Astrocyte of the cerebellum (primary cell): Measurements from ENCODE around the gene LRSAM1.

Experiments used
- DNase-seq: peaks from one replicate; pipeline ENCODE4 v3.0.0-alpha.2; 2011; ENCODE audit warnings: low read depth
- H3K4me3 ChIP-seq: 2 replicates; pipeline ENCODE4 v1.5.1; 2011; ENCODE audit warnings: mild to moderate bottlenecking, low read depth, low read length, moderate library complexity
- in situ Hi-C: cut with HindIII; loops from 2 replicates; pipeline ENCODE4 v1.10.0; 2017; ENCODE audit warnings: low sequenced_read_pairs
- TF ChIP-seq, protein P1 (sequence below): IDR thresholded peaks from 2 replicates; pipeline ENCODE4 v1.5.1; 2012; ENCODE audit warnings: low read length, low read depth, moderate library complexity, mild to moderate bottlenecking; ENCODE audit errors: missing control alignments

LRSAM1 gene

DNA sequence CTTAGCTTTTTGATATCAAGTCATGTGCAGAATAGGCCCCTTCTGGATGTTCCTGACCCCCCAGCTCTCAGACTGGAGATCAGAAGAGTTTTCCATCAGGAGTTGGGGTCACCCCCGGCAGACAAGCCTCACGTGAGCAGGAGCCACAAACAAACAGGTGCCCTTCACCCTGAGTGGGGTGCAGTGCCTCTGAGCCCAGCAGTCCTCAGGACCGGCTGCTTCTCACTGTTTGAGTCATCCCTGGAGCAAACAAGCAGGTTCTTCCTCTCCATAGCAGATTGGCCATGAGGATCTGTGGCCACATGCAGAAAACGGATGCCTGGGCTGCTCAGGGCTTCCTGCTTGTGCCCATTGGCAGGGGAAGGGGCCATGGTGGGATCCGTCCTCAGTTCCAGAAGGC, 47.0 kb downstream of the LRSAM1 start:
- DNase-seq, result no peak
- no peak overlapping the region for H3K4me3 ChIP-seq
- TF ChIP-seq, protein P1, sequence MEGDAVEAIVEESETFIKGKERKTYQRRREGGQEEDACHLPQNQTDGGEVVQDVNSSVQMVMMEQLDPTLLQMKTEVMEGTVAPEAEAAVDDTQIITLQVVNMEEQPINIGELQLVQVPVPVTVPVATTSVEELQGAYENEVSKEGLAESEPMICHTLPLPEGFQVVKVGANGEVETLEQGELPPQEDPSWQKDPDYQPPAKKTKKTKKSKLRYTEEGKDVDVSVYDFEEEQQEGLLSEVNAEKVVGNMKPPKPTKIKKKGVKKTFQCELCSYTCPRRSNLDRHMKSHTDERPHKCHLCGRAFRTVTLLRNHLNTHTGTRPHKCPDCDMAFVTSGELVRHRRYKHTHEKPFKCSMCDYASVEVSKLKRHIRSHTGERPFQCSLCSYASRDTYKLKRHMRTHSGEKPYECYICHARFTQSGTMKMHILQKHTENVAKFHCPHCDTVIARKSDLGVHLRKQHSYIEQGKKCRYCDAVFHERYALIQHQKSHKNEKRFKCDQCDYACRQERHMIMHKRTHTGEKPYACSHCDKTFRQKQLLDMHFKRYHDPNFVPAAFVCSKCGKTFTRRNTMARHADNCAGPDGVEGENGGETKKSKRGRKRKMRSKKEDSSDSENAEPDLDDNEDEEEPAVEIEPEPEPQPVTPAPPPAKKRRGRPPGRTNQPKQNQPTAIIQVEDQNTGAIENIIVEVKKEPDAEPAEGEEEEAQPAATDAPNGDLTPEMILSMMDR, result no peak
- in situ Hi-C loops, result no loop called here

DNA sequence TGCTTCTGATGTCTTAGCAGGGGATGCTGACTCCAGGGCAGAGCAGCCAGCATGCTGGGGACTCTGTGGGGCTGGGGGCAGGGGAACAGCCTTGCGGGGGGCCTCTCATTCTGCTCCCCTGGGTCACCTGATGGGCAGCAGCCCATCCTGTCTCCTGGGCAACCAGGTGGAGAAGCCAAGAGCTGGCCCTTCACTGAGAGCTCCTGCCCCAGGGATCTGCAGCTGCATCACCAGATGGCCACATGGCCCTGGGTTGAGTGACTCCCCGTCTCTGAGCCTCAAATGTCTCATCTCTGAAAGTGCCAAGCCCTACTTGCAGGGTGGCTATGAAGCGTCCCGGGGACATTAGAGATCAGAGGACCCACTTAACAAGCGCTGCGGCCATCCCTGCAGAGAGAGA, 49.1 kb downstream of the LRSAM1 start:
- no peak for DNase-seq
- no peak overlapping the region for H3K4me3 ChIP-seq
- in situ Hi-C loops, result no loop called here
- TF ChIP-seq, protein P1, result no peak

DNA sequence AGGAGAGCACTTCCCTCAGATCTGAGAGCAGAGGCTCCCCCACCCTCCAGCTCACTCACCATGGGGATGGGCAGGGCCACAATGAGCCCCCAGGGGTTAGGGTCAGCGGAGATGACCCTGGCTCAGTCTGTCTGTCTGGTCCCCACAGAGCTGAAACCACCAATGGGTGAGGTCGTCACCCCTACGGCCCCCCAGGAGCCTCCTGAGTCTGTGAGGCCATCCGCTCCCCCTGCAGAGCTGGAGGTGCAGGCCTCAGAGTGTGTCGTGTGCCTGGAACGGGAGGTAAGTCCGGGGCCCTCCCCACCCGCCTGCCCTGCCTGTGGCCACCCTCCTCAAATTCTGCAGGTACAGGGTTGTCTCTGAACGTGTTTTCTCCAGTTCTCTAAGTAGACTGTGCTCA, 49.6 kb downstream of the LRSAM1 start:
- in situ Hi-C loops, result no loop called here
- no peak for DNase-seq
- TF ChIP-seq, protein P1, result no peak
- no peak overlapping the region for H3K4me3 ChIP-seq

DNA sequence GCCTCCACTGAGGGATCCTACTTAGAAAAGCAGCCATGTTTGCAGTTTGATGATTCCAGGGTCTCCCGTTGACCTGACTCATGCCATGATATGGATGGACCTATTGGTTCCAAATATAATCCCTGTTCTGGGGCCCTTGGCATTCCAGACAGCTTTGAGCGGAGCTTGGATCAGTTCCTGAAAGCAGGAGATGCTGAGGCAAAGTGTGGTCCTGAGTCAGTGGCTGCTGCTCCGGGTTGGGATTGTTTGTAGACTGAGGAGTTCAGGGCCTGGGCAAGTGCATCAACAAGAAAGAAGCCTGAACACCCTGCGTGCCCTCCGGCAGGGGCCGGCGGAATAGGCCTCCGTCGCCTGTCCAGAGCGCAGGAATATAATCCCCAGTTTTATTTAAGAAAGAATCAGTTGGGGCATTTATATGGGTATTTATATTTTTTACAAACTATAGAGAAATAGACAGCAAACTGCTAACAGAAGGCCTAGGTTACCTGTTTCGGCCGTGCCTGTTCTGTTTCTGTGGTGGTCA, 50.6 kb downstream of the LRSAM1 start:
- in situ Hi-C loops, result no loop called here
- DNase-seq, result no peak
- H3K4me3 ChIP-seq, result no peak overlapping the region
- TF ChIP-seq, protein P1, result no peak

DNA sequence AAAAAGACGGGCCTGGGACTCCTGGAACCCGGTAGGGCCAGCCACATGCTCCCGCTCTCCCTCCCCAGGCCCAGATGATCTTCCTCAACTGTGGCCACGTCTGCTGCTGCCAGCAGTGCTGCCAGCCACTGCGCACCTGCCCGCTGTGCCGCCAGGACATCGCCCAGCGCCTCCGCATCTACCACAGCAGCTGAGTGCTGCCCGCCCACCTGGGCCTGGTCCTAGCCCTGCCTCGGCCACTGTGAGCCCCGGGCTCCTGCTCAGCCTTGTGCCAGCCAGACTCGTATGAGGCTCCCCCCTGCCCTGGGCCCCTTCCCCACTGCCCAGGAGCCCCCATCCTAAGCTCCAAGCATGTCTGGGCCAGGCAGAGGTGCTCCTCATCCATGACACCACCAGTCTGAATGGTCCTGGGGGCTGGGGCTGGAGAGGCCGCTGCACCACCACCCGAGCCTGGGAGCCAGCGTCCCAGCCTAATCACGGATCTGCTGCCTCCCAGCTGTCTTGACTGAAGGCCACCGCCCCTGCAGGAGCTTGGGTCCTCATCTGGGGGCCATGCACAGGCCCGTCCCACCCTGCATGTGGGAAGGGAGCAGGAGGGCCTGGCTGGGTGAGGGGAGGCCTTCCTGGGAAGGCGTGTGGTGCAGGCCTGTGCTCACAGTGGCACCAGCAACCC, 51.5 kb downstream of the LRSAM1 start:
- in situ Hi-C loops, result no loop called here
- TF ChIP-seq, protein P1, result no peak
- no peak overlapping the region for H3K4me3 ChIP-seq
- DNase-seq, result no peak

DNA sequence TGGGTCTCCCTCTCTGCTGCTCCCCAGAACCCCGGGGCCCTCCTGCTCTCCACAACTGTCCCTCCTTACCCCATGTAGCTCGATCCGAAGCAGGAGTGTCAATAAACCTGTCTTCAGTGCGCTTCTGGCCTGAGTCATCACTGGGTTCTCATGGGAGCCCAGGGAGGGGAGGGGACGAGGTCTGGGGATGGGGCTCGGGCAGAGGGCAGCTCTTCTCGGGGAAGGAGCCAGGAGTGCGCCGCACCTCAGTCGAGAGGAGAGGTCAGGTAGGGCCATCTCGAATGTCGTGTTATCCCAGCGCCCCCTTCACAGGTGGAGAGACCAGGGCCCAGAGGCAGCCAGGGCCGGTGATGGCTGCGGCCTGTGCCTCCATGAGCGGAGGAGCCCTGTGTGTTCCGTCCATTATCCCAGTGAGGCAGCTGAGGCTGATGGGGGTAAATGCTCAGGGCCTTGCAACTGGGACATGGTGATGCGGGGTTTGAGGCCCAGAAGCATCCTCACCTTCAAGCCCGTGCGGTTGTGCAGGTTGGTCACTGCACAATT, 52.1 kb downstream of the LRSAM1 start:
- TF ChIP-seq, protein P1, result no peak
- in situ Hi-C loops, result no loop called here
- DNase-seq, result no peak
- H3K4me3 ChIP-seq, result no peak overlapping the region
